ENCODE data around the gene FIGN. TPM values are rescaled to one million over a fixed set of nuclear protein-coding genes. Genes with fewer than 3 reads are reported as not detected.

The FIGN gene
- total RNA-seq, 4 donors from 2014 or later: 12.3 to 17.7 (median 14.2) TPM

- Histone ChIP-seq H3K27ac (no peak overlapping the region), H3K9me3 (no peaks in the 10 kb centered on the region), H3K36me3 (no peaks in the 10 kb centered on the region), H3K27me3 (no peaks in the 10 kb centered on the region), H3K4me1 (peaks cover 0 to 11% (median 0%) of the 10 kb centered on the region in 4 donors), H3K4me3 (no peak overlapping the region)
- WGBS, 2 donors: 79 to 80% methylated on average over 6 of the region's 6 CpGs
- no peak for TF ChIP-seq POLR2A (IDR thresholded peaks at IDR 0.05)
- no peak for TF ChIP-seq CTCF (IDR thresholded peaks at IDR 0.05)
- no peak for TF ChIP-seq EP300 (IDR thresholded peaks at IDR 0.05)
- no peak for DNase-seq (ENCODE audit: low spot score in 2 of 2)
Observed at GRCh38 chr2:163592954-163593622, 142.7 kb downstream of the FIGN start.

GRCh38 chr2:163591461-163591860 is 144.3 kb downstream of the FIGN start:
- Histone ChIP-seq H3K4me1 (peaks cover 0 to 11% (median 0%) of the 10 kb centered on the region in 4 donors), H3K36me3 (no peaks in the 10 kb centered on the region), H3K27me3 (no peaks in the 10 kb centered on the region), H3K9me3 (no peaks in the 10 kb centered on the region), H3K4me3 (no peak overlapping the region), H3K27ac (no peak overlapping the region)
- TF ChIP-seq EP300 (IDR thresholded peaks at IDR 0.05) (no peak), POLR2A (IDR thresholded peaks at IDR 0.05) (no peak), CTCF (IDR thresholded peaks at IDR 0.05) (no peak)
- WGBS, 2 donors: 92 to 96% methylated on average over 3 of the region's 3 CpGs
- no peak for DNase-seq (ENCODE audit: low spot score in 2 of 2)

- no peaks in the 10 kb centered on the region for H3K9me3 ChIP-seq
- DNase-seq (ENCODE audit: low spot score in 2 of 2): no peak
- H3K4me1 ChIP-seq: no peaks in the 10 kb centered on the region
Observed at GRCh38 chr2:163580757-163581156, 155.1 kb downstream of the FIGN start.

GRCh38 chr2:163574309-163574708 is 161.5 kb downstream of the FIGN start:
- DNase-seq (ENCODE audit: low spot score in 2 of 2): no peak
- Histone ChIP-seq H3K27ac (no peak overlapping the region), H3K4me1 (no peaks in the 10 kb centered on the region), H3K36me3 (no peaks in the 10 kb centered on the region), H3K4me3 (no peak overlapping the region), H3K27me3 (no peaks in the 10 kb centered on the region), H3K9me3 (peaks cover 0 to 6% (median 0%) of the 10 kb centered on the region in 4 donors)
- 92 to 96% methylated on average over 2 of the region's 2 CpGs for WGBS, 2 donors
- no peak for TF ChIP-seq EP300 (IDR thresholded peaks at IDR 0.05)
- TF ChIP-seq CTCF (IDR thresholded peaks at IDR 0.05): no peak

More at GRCh38 chr2:163580757-163581156, 155.1 kb downstream of the FIGN start:
- Histone ChIP-seq H3K36me3 (no peaks in the 10 kb centered on the region), H3K27ac (no peak overlapping the region), H3K4me3 (no peak overlapping the region), H3K27me3 (no peaks in the 10 kb centered on the region)
- TF ChIP-seq EP300 (IDR thresholded peaks at IDR 0.05) (no peak), POLR2A (IDR thresholded peaks at IDR 0.05) (no peak), CTCF (IDR thresholded peaks at IDR 0.05) (no peak)
- 91 to 98% methylated on average over 1 of the region's 1 CpG for WGBS, 2 donors

GRCh38 chr2:163573652-163574051 is 162.2 kb downstream of the FIGN start:
- H3K27me3 ChIP-seq: no peaks in the 10 kb centered on the region
- H3K36me3 ChIP-seq: no peaks in the 10 kb centered on the region
- peaks cover 0 to 6% (median 0%) of the 10 kb centered on the region in 4 donors for H3K9me3 ChIP-seq
- WGBS, 2 donors: 85 to 88% methylated on average over 1 of the region's 1 CpG
- H3K27ac ChIP-seq: no peak overlapping the region
- DNase-seq (ENCODE audit: low spot score in 2 of 2): no peak
- no peaks in the 10 kb centered on the region for H3K4me1 ChIP-seq
- no peak overlapping the region for H3K4me3 ChIP-seq
- TF ChIP-seq EP300 (IDR thresholded peaks at IDR 0.05) (no peak), CTCF (IDR thresholded peaks at IDR 0.05) (no peak), POLR2A (IDR thresholded peaks at IDR 0.05) (no peak)
